ENCODE data around the gene RSRP1. TPM values are rescaled to one million over a fixed set of nuclear protein-coding genes. Genes with fewer than 3 reads are reported as not detected.

RSRP1 gene
- total RNA-seq, 1 donor from 2014 or later, result 92.9 TPM

- TF ChIP-seq CTCF (IDR thresholded peaks at IDR 0.05; ENCODE audit: insufficient read depth, low read length, severe bottlenecking), result peak; percentile 57
- no peaks in the 10 kb centered on the region for H3K27me3 ChIP-seq (ENCODE audit: control insufficient read depth, insufficient read depth, low read length)
- peak; percentile 33 for DNase-seq (ENCODE audit: low read depth)
- no peaks in the 10 kb centered on the region for H3K36me3 ChIP-seq (ENCODE audit: control insufficient read depth, insufficient read depth, low read length)
- no peak for FAIRE-seq
- H3K4me3 ChIP-seq (ENCODE audit: low read depth, low read length), result no peak overlapping the region
These were observed 42.3 kb downstream of the RSRP1 start for GRCh38 chr1:25204797-25205480.

- DNase-seq (ENCODE audit: low read depth) (no peak), FAIRE-seq (no peak)
- H3K4me3 ChIP-seq (ENCODE audit: low read depth, low read length), result no peak overlapping the region
- H3K36me3 ChIP-seq (ENCODE audit: control insufficient read depth, insufficient read depth, low read length), result no peaks in the 10 kb centered on the region
- no peak for TF ChIP-seq CTCF (IDR thresholded peaks at IDR 0.05; ENCODE audit: insufficient read depth, low read length, severe bottlenecking)
- peaks cover 3% of the 10 kb centered on the region for H3K27me3 ChIP-seq (ENCODE audit: control insufficient read depth, insufficient read depth, low read length)
These were observed 46.2 kb downstream of the RSRP1 start for GRCh38 chr1:25201006-25201405.

- Histone ChIP-seq H3K4me3 (ENCODE audit: low read depth, low read length) (no peak overlapping the region), H3K36me3 (ENCODE audit: control insufficient read depth, insufficient read depth, low read length) (no peaks in the 10 kb centered on the region), H3K27me3 (ENCODE audit: control insufficient read depth, insufficient read depth, low read length) (peaks cover 3% of the 10 kb centered on the region)
- DNase-seq (ENCODE audit: low read depth) (no peak), FAIRE-seq (no peak)
- TF ChIP-seq CTCF (IDR thresholded peaks at IDR 0.05; ENCODE audit: insufficient read depth, low read length, severe bottlenecking), result no peak
These were observed 47.2 kb downstream of the RSRP1 start for GRCh38 chr1:25199819-25200620.

- Histone ChIP-seq H3K4me3 (ENCODE audit: low read depth, low read length) (no peak overlapping the region), H3K36me3 (ENCODE audit: control insufficient read depth, insufficient read depth, low read length) (no peaks in the 10 kb centered on the region), H3K27me3 (ENCODE audit: control insufficient read depth, insufficient read depth, low read length) (peaks cover 3% of the 10 kb centered on the region)
- no peak for DNase-seq (ENCODE audit: low read depth)
- no peak for FAIRE-seq
- no peak for TF ChIP-seq CTCF (IDR thresholded peaks at IDR 0.05; ENCODE audit: insufficient read depth, low read length, severe bottlenecking)
These were observed 48.5 kb downstream of the RSRP1 start for GRCh38 chr1:25198663-25199252.

- peak; percentile 18 for FAIRE-seq
- Histone ChIP-seq H3K4me3 (ENCODE audit: low read depth, low read length) (no peak overlapping the region), H3K27me3 (ENCODE audit: control insufficient read depth, insufficient read depth, low read length) (peaks cover 3% of the 10 kb centered on the region), H3K36me3 (ENCODE audit: control insufficient read depth, insufficient read depth, low read length) (no peaks in the 10 kb centered on the region)
- TF ChIP-seq CTCF (IDR thresholded peaks at IDR 0.05; ENCODE audit: insufficient read depth, low read length, severe bottlenecking), result no peak
- DNase-seq (ENCODE audit: low read depth), result peak; percentile 12
These were observed 49.1 kb downstream of the RSRP1 start for GRCh38 chr1:25197982-25198662.

Data from bronchial epithelial cell (primary cell).